T47D (cell line): ENCODE measurements around the gene AP3B2.
"Not testable (repeated sequence)": the region's sequence is repeated elsewhere in the genome, so short reads cannot be mapped to it uniquely, and the experiment has no call there.

Experiments used
- DNase-seq, 2 experiments: peaks; one replicate each; pipeline versions ENCODE4 v3.0.0 to v3.0.0-alpha.2; 2011 to 2012; ENCODE audit warnings: low read depth in 1 of 2, low spot score in 1 of 2
- JUND ChIP-seq: IDR thresholded peaks from 2 replicates; pipeline ENCODE4 v1.6.1; 2012; ENCODE audit warnings: low read depth
- in situ Hi-C: cut with HindIII; loops from 2 replicates; pipeline ENCODE4 v1.10.0; 2016; ENCODE audit warnings: low sequenced_read_pairs, low pct_unique_long_range_greater_than_20kb

Gene AP3B2

GRCh38 chr15:82726816-82727215 is 17.1 kb upstream of the AP3B2 start:
- TF ChIP-seq JUND, result no peak
- DNase-seq, result no peak
- in situ Hi-C loops, result no loop called here

- no peak for TF ChIP-seq JUND
- DNase-seq, result no peak
- in situ Hi-C loops, result no loop called here
Observed at GRCh38 chr15:82715003-82715402, 5.3 kb upstream of the AP3B2 start.

GRCh38 chr15:82714016-82714415 is 4.3 kb upstream of the AP3B2 start:
- no peak for DNase-seq
- in situ Hi-C loops, result no loop called here

GRCh38 chr15:82712036-82712435 is 2.4 kb upstream of the AP3B2 start:
- no peak for DNase-seq
- no peak for TF ChIP-seq JUND
- in situ Hi-C loops, result no loop called here

More at GRCh38 chr15:82714016-82714415, 4.3 kb upstream of the AP3B2 start:
- no peak for TF ChIP-seq JUND

- in situ Hi-C loops, result no loop called here
- no peak for DNase-seq
- TF ChIP-seq JUND, result no peak
Observed at GRCh38 chr15:82710926-82711490, 1.3 kb upstream of the AP3B2 start.

- DNase-seq, result peak in 1 of 2 experiments; percentile 7
- in situ Hi-C loops, result no loop called here
- no peak for TF ChIP-seq JUND
Observed at GRCh38 chr15:82710208-82710555, 507 bp upstream of the AP3B2 start.

GRCh38 chr15:82709081-82709420 is 624 bp downstream of the AP3B2 start:
- no peak for TF ChIP-seq JUND
- no peak for DNase-seq
- in situ Hi-C loops, result no loop called here

- DNase-seq, in situ Hi-C loops: not testable (repeated sequence)
Observed at GRCh38 chr15:82705856-82706255, 3.8 kb downstream of the AP3B2 start.

GRCh38 chr15:82699726-82700125 is 9.9 kb downstream of the AP3B2 start:
- in situ Hi-C loops, result no loop called here
- TF ChIP-seq JUND, result no peak
- DNase-seq, result peak in 1 of 2 experiments; percentile 66

- DNase-seq, result no peak
- TF ChIP-seq JUND, result no peak
- in situ Hi-C loops, result no loop called here
Observed at GRCh38 chr15:82698711-82699345, 10.8 kb downstream of the AP3B2 start.

- in situ Hi-C loops, result no loop called here
- no peak for DNase-seq
- TF ChIP-seq JUND, result no peak
Observed at GRCh38 chr15:82697735-82698407, 11.8 kb downstream of the AP3B2 start.

- in situ Hi-C loops, result no loop called here
- no peak for DNase-seq
- no peak for TF ChIP-seq JUND
Observed at GRCh38 chr15:82692171-82692570, 17.5 kb downstream of the AP3B2 start.

GRCh38 chr15:82689147-82689546 is 20.5 kb downstream of the AP3B2 start:
- TF ChIP-seq JUND, result no peak
- DNase-seq, result no peak
- in situ Hi-C loops, result no loop called here
